HG03460 (cell line): ENCODE data around the gene CDC25A.
"Not testable (repeated sequence)": the region's sequence is repeated elsewhere in the genome, so short reads cannot be mapped to it uniquely, and the experiment has no call there.

ENCODE experiments used
- ATAC-seq: cut with Tn5 transposase; IDR thresholded peaks from one replicate; pipeline ENCODE4 v1.9.1; 2021; ENCODE audit not compliant: unreplicated experiment

CDC25A gene

GRCh38 chr3:48188266-48189201 is at the start of gene CDC25A:
Gene CDC25A (minus strand): TSS chr3:48188417. CDS start chr3:48187947, 470 bp downstream.
- peak; percentile 96 for ATAC-seq

- ATAC-seq, result no peak
These were observed 48.3 kb upstream of the CDC25A start for GRCh38 chr3:48236531-48236930.

- ATAC-seq, result no peak
These were observed 45.3 kb upstream of the CDC25A start for GRCh38 chr3:48233542-48233941.

GRCh38 chr3:48232734-48233133 is 44.5 kb upstream of the CDC25A start:
- no peak for ATAC-seq

- ATAC-seq, result no peak
These were observed 44.0 kb upstream of the CDC25A start for GRCh38 chr3:48232232-48232631.

GRCh38 chr3:48226939-48227338 is 38.7 kb upstream of the CDC25A start:
- no peak for ATAC-seq

GRCh38 chr3:48225587-48225986 is 37.4 kb upstream of the CDC25A start:
- ATAC-seq, result no peak

GRCh38 chr3:48222616-48223513 is 34.6 kb upstream of the CDC25A start, which contains the start of gene CAMP:
Gene CAMP (plus strand): TSS chr3:48223495. CDS start chr3:48223512, 17 bp downstream.
- ATAC-seq, result peak; percentile 59

GRCh38 chr3:48220746-48221145 is 32.5 kb upstream of the CDC25A start:
- ATAC-seq, result no peak

GRCh38 chr3:48219543-48219942 is 31.3 kb upstream of the CDC25A start:
- no peak for ATAC-seq

- ATAC-seq, result no peak
These were observed 30.3 kb upstream of the CDC25A start for GRCh38 chr3:48218537-48218936.

- no peak for ATAC-seq
These were observed 29.2 kb upstream of the CDC25A start for GRCh38 chr3:48217449-48217848.

- no peak for ATAC-seq
These were observed 27.7 kb upstream of the CDC25A start for GRCh38 chr3:48215876-48216275.

- ATAC-seq, result no peak
These were observed 27.2 kb upstream of the CDC25A start for GRCh38 chr3:48215466-48215865.

- ATAC-seq, result no peak
These were observed 26.8 kb upstream of the CDC25A start for GRCh38 chr3:48215019-48215418.

- ATAC-seq, result no peak
These were observed 26.0 kb upstream of the CDC25A start for GRCh38 chr3:48214225-48214624.

GRCh38 chr3:48211776-48212175 is 23.6 kb upstream of the CDC25A start:
- ATAC-seq, result not testable (repeated sequence)

GRCh38 chr3:48210534-48210933 is 22.3 kb upstream of the CDC25A start:
- ATAC-seq, result not testable (repeated sequence)

- ATAC-seq, result no peak
These were observed 21.2 kb upstream of the CDC25A start for GRCh38 chr3:48209445-48209844.

GRCh38 chr3:48208076-48208475 is 19.9 kb upstream of the CDC25A start:
- ATAC-seq, result no peak

GRCh38 chr3:48202632-48203031 is 14.4 kb upstream of the CDC25A start:
- ATAC-seq, result no peak

GRCh38 chr3:48199117-48199516 is 10.9 kb upstream of the CDC25A start:
- ATAC-seq, result no peak
